Mesangial cell (primary cell): ENCODE results near the gene PIGX. TPM values are rescaled to one million over a fixed set of nuclear protein-coding genes. Genes with fewer than 3 reads are reported as not detected.

Experiments used
- total RNA-seq: library from RNA; depleted of rRNA; stranded (reverse); fragments of >200 nt; gene quantifications from 2 replicates; pipeline ENCODE4 v1.2.3, GENCODE V29; 2015

Gene PIGX
- 21.8 and 25.6 TPM in 2 replicates for total RNA-seq

DNA sequence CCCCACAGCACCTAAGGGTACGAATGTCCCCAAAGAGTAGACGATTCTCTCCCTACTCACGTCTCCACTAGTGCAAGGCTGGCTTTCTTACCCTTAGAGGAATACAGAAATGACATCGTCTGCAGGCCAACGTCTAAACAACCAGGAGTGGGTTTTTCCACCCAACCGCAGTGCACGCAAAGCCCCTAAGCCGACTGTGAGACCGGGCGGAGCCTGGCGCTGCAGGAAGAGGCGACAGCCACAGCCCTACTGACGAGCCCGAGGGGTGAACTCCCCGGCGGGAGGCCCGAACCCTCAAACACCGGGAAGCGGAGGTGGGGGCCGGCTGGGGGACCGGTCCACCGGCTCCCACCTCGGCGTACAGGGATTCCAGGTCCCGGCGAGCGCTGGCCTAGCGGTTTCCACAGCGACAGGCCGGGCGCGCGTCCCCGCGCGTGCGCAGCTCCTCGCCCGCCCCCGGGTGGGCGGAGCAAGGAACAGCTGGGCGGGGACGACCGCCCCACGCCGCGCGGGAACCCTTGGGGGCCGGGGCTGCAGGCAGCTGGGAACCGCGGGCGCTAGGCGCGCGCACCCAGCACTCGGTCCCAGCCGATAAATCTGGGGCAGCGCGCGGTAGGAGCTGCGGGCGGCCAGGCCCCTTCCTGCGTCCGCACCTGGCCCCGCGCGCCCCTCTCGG, at the start of gene PIGX, which contains the start of gene CEP19:
Gene PIGX, plus strand, starts transcription at position 540 of the 676 bp plus-strand sequence.
Gene CEP19, minus strand, starts transcription at position 413 of the 676 bp plus-strand sequence. CDS start 3,593 bp downstream, outside the sequence.

DNA sequence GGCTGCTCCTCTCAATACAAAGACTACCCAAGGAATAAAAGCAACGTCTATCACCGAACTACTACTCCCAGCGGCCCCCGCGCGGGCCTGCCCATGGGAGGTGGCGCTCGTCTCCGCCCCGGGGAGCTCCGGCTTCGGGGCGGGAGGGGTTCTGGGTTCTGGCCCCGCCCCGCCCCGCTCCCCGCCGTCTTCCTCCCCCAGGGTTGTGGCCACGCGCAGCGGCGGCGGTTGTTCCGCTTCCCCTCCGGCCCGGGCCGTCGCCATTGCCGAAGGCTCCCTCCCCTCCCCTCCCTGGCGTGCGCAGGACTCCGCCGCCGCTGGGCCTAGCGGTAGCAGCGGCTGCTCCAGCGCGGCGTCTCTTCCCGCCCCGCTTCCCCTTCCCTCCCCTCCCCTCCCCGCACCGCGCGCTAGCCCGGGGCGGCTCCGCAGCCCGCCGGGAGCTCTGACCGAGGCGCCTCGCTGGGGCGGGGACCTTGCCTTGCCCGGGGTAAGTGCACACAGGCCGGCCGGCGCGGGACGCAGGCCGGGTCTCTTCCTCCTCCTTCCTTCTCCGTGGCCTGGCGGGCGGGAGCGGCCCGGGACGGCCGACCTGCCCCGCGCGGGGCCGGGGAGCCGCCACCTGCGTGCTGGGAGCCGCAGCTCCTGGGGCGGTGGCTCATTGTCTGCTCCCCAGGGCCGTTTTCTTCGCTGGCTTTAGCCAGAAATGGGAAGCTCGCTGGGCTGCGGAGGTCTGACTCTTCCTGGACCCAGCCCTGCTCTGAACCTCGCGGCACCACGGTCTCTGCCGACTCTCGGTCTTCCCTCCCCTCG, 27.7 kb downstream of the PIGX start, which contains the start of gene PAK2:
Gene PAK2, plus strand, starts transcription at position 187 of the 810 bp plus-strand sequence. CDS start 42,790 bp downstream, outside the sequence.

Other genes starting within 250 kb of the PIGX start
- gene RNF168, start 208.6 kb upstream of the PIGX start, total RNA-seq, result 7.6 and 10.3 TPM in 2 replicates
- not detected in 2 replicates for gene SMCO1, start 197.0 kb upstream of the PIGX start, total RNA-seq
- 2.5 and 4.9 TPM in 2 replicates for gene WDR53, start 143.8 kb upstream of the PIGX start, total RNA-seq
- 3.9 and 4.7 TPM in 2 replicates for gene FBXO45, start 143.7 kb upstream of the PIGX start, total RNA-seq
- 0.65 and 2.2 TPM in 2 replicates for gene NRROS, start 72.7 kb upstream of the PIGX start, total RNA-seq
- 0.81 and 1.1 TPM in 2 replicates for gene CEP19, start 127 bp upstream of the PIGX start, total RNA-seq
- gene PAK2, start 27.5 kb downstream of the PIGX start, total RNA-seq, result 38.3 and 44.6 TPM in 2 replicates
- gene SENP5, start 155.5 kb downstream of the PIGX start, total RNA-seq, result 18.4 and 18.9 TPM in 2 replicates
- gene NCBP2, start 230.2 kb downstream of the PIGX start, total RNA-seq, result 26.4 and 28.3 TPM in 2 replicates